PC-3 (cell line): ENCODE data around the gene LAG3.

ENCODE experiments used
- CTCF ChIP-seq: fragments of 300-600 bp; sonication (generic); conservative IDR thresholded peaks from 2 replicates; pipeline ENCODE4 v1.5.1; 2017; ENCODE audit warnings: antibody characterized with exemption, low read depth, mild to moderate bottlenecking, low read length
- EZH2 ChIP-seq: fragments of 300-600 bp; sonication (generic); IDR thresholded peaks from one replicate; pipeline ENCODE4 v1.6.1; 2017; ENCODE audit warnings: antibody characterized with exemption, mild to moderate bottlenecking, low read length; ENCODE audit not compliant: unreplicated experiment
- EZH2phosphoT487 ChIP-seq: fragments of 300-600 bp; sonication (generic); IDR thresholded peaks from 2 replicates; pipeline ENCODE4 v1.6.1; 2018; ENCODE audit warnings: mild to moderate bottlenecking, antibody characterized with exemption, low read length, borderline replicate concordance

- TF ChIP-seq CTCF (no peak), EZH2phosphoT487 (no peak), EZH2 (no peak)
Observed at GRCh38 chr12:6818222-6818621, 45.9 kb downstream of the LAG3 start.
